DOHH2 (cell line): ENCODE results near the gene ATF7IP2.

Source experiments
- CTCF ChIP-seq: fragments of 200-600 bp; sonication (generic); IDR thresholded peaks from one replicate; pipeline ENCODE4 v1.5.1; 2014; ENCODE audit warnings: antibody characterized with exemption, mild to moderate bottlenecking, low read depth, low read length; ENCODE audit not compliant: poor library complexity, severe bottlenecking
- EZH2phosphoT487 ChIP-seq: fragments of 200-600 bp; sonication (generic); IDR thresholded peaks from 2 replicates; pipeline ENCODE4 v1.6.1; 2017; ENCODE audit warnings: borderline replicate concordance, mild to moderate bottlenecking, antibody characterized with exemption, low read length, moderate library complexity, mixed read lengths

DNA sequence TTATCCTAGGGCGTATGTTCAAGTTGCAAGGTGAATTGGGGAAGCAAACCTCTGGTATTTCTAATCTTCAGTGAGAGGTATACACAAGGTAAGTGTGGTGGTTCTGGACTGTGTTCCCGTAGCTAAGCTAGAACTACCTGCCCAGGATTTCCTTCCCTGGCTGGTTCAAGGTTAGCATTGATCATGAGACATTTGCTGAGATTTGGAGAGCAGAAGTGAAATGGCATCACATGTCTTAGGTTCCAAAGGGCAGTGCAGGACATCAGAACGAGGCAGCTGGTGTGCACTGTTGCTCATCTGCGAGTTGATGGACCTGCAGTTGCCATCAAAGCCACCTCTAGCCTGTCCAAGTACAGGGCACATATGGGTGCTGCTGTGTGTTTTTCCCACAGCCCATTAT lies 99.3 kb downstream of the ATF7IP2 start:
- TF ChIP-seq CTCF (no peak), EZH2phosphoT487 (no peak)
